VCaP (cell line): Measurements from ENCODE around the gene PPM1G.

Experiments
- H3K27ac ChIP-seq: fragments of 450-650 bp; 2 replicates; pipeline ENCODE4 v1.5.1; 2017
- TF ChIP-seq, protein P1 (sequence below): fragments of 450-650 bp; conservative IDR thresholded peaks from 2 replicates; pipeline ENCODE4 v1.5.1; 2017; ENCODE audit warnings: mild to moderate bottlenecking, moderate library complexity

Gene PPM1G

DNA sequence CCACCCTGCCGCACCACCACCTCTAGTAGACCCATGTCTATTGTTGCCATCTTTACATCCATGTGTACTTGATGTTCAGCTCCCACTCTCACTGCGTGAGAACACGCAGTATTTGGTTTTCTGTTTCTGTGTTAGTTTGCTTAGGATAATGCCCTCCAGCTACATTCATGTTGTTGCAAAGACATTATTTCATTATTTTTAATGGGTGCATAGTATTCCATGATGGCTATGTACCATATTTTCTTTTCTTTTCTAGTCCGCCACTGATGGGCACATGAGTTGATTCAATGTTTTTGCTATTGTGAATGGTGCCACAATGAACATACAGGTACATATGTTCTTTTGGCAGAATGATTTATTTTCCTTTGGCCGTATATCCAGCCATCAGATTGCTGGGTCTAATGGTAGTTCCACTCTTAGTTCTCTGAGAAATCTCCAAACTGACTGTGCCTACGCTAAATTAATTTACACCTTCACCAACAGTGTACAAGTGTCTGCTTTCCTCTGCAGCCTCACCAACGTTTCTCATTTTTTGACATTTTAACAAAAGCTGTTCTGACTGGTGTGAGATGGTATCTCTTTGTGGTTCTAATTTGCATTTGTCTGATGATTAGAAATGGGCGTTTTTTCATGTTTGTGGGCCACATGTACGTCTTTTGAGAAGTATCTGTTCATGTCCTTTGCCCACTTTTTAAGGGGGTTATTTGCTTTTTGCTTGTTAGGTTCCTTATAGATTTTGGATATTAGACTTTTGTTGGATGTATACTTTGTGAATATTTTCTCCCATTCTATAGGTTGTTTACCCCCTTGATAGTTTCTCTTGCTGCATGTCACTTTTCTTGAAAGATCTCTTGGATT lies 18.3 kb downstream of the PPM1G start:
- no peak overlapping the region for H3K27ac ChIP-seq

DNA sequence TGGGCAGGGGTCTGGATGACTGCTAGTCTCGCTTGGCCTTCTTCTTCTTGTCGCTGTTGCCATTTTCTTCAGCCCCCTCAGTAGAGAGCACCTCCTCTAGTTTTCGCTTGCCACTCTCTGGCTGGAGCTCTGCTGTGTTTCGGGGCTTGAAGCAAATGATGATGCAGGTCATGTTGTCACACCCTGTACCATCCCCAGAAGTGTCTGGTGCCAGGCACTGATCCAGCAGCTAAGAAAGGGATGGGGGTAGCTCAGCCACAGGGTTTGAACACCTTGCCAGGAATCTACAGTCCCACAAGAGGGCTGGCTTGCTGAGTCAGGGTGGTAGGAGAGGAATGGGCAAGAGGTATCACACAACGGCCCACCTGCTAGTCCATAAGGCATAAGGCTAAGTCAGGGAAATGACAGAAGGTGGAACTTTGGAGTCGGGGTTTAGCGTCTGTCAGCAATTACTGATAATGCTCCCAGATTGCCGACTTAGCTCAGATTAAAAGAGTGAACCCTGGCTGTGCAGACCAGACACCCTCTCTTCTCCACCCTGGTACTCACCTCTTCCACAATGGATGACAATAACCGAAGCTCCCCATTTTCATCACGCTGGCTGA lies 27.7 kb downstream of the PPM1G start:
- H3K27ac ChIP-seq = peak overlapping the region; percentile 86
- TF ChIP-seq, protein P1, sequence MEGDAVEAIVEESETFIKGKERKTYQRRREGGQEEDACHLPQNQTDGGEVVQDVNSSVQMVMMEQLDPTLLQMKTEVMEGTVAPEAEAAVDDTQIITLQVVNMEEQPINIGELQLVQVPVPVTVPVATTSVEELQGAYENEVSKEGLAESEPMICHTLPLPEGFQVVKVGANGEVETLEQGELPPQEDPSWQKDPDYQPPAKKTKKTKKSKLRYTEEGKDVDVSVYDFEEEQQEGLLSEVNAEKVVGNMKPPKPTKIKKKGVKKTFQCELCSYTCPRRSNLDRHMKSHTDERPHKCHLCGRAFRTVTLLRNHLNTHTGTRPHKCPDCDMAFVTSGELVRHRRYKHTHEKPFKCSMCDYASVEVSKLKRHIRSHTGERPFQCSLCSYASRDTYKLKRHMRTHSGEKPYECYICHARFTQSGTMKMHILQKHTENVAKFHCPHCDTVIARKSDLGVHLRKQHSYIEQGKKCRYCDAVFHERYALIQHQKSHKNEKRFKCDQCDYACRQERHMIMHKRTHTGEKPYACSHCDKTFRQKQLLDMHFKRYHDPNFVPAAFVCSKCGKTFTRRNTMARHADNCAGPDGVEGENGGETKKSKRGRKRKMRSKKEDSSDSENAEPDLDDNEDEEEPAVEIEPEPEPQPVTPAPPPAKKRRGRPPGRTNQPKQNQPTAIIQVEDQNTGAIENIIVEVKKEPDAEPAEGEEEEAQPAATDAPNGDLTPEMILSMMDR = no peak

More for the DNA sequence above, 18.3 kb downstream of the PPM1G start:
- TF ChIP-seq, protein P1 = no peak

DNA sequence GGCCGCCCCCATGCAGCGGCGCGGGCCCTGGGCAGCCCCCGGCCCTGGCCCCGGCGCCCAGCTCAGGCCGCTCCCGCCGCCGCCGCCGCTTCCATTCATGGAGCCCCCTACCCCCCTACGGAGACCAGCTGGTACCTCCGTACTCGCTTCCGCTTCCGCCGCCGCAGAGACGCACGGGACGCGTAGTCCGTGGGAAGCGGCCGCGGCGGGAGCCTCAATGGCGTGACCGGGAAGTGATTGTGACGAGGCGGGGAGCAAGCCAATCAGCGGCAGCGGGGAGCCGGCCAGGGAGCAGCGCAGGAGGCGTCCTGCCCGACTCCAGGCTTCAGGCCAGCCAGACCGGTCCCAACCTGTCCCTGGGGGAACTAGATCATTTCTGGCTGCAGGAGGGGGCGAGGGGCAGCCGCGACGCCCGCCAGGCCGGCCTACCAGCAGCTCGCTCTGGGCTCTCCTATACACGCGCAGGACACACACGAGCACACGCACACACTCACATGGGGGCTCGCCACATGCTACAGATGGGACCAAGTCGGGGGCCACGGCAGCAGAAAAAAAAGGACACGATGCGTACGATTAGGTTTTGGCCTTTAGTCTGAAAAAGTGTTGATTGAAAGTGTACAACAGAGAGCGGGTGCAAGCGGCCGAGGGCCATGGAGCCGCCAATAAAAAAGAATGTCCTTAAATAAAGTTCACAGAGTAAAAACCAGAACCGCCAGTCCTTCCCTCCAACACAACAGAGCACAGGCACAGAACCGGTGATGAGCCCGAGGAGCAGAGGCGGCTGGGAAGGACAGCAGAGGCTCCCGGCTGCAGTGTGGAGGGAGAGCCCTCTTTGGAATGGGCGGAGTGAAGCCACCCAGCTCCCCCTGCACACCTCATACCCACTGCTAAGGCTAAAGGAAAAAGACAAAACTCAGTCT lies 28.5 kb downstream of the PPM1G start, which contains the start of gene ZNF513:
Gene ZNF513, minus strand, starts transcription at position 109 of the 920 bp plus-strand sequence. CDS start 208 bp downstream, outside the sequence.
- TF ChIP-seq, protein P1 = no peak
- H3K27ac ChIP-seq = peak within 1 kb of the TSS; percentile 86

DNA sequence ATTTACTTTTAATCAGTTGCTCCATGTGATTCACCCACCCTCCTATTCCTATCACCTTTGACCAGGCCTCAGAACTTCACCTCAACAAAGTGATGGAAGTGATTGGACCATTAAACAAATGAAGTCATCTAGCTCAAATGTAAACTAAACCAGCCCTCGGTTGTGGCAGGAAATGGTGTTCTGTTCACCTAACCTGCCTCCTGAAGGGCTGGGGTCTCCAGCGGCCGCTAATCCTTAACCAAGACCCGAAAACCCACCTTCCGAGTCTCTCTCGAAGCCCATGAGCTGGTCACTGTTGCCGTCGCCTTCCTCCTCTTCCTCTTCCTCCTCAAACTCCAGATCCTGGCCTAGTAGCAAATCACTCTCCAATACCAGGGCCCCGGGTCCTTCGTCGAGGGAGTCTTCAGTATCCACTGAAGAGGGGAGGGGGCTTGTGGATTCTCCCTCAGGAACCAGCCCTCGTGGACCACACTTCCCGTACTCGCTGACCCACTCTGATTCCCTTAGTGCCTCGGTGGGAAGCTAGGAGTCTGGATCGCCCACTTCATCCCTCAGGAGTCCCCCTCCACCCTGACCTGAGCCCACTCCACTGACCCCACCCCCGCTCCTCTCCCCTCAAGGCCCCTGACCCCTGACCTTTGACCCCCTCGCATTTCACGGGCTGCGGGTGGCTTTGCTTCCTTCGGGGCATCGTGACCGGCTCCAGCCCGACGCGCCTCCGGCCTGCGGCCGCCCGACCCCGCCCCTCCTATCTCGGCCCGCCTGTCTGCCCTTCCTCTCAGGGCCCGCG lies 29.4 kb downstream of the PPM1G start:
- peak overlapping the region; percentile 86 for H3K27ac ChIP-seq
- TF ChIP-seq, protein P1 = no peak

DNA sequence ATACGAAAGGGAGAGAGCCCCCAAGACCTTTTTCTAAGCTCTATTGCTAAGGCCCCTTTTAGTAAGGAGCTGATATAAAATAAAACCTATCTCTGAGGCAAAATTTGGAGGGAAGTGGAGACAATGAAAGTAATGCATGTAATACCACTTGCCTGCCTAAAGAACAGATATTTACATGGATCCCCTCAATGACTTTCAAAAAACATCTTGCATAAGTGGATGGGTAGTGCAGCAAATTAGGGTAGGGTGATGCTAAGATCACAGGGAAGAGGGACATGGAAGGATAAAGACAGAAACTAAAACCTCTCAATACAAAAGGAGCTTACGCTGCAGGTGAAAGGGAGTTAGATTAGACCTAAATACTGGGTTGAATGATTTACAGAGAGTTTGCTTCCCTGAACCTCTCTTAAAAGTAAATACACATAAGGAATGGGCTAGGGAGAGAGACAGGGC lies 30.0 kb downstream of the PPM1G start:
- peak overlapping the region; percentile 86 for H3K27ac ChIP-seq
- TF ChIP-seq, protein P1 = no peak

DNA sequence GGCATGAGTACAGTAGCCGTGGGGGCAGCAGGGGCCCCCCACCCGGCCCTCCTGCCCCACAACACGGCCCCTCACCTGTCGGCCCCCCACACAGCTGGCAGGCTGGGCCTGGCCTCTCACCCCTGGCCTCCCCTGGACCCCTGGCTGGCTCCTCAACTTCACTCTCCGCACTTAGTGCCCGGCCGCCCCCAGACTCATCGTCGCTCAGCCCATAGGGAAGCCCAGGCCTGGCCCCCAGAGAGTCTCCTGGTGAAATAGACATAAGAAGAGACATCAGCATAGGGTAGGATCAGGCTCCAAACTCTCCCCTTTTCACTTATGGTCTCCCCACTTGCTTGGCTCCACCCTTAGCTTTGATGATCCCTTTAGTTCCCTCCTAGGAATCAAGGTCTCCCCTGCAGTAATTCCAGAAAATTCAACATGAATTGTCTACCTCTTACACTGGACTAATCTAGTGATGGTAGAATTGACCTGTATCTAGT lies 30.5 kb downstream of the PPM1G start:
- TF ChIP-seq, protein P1 = no peak
- H3K27ac ChIP-seq = peak overlapping the region; percentile 86
